Measurements from ENCODE around the gene TUBB4B.
"Not testable (repeated sequence)": the region's sequence is repeated elsewhere in the genome, so short reads cannot be mapped to it uniquely, and the experiment has no call there.

TUBB4B gene

DNA sequence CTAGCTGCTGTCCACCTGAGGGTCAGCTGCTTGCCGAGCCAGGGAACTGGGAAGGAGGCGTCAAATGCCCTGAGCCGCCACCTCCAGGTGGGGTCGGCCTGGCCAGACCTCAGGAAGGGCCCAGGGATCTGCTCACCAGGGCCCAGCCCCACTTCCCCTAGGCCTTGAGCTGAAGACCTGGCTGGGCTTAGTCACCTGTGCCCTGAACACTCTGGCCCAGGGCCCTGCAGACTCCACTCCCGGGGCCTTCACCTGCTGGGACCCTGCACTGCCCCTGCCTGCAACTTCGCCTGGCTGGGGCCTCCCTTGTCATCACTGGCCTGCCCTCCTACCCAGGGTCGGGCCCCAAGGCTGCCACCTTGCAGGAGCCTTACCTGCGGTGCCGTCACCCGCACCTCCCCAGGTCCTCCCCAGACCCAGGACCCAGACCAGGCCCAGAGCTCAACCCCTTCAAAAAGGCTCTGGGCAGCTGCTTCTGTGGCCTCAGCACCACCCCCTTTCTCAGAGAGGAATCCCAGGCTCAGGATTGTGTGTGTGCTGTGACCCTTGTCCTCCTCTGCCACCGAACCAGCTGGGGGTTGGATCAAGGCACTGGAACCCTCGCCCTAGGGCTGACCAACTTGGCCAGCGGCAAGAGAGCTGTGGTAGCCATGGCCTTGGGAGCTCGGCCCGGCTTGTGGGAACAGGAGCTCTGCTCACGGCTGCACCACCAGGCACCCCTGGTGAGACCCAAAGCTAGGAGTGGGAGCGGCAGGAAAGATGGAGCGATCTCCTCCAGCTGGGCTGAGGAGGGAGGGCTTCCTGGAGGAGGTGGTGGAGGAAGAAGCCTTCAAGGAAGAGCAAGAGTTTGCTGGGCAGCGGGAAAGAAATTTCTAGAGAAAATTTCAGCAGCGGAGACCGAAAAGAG lies 12.9 kb downstream of the TUBB4B start:
- no peak for DNase-seq

DNA sequence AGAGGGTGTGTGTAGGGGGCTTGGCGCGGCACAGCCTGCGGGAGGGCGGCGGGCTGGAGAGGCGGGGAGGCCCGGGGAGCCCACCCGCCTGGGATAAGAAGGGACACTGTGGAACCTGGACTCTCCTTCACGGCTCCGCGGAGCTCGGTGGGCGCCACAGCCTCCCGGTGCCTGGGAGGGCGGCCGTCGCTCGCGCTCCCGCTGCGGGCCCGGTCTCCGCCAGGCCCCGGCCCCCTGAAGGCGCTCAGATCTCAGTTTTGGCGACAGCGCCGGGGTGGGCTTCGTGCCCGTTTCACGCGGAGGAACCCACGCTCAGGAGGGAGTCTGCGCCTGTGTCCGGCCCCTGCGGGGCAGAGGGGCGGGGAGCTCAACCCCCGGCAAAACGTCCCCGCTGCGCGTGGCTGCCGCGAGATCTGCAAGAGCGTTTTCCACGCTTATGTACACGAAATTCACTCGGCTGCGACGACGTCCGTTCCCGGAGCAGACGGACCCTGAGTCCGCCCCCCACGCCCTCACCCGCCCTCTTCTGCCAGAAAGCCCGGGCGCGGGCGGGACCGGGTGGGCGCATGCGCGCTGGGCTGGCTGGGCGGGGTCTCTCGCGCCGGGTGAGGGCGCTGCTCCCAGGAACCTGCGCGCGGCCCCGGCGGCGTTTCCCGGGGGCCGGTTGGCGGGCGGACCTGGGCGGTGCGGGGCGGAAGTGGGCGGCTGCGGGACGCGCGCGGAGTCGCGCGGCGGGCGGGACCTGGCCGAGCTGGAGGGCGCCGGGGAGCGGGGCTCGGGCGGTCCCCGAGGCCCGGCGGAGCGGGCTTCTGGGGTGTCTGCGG lies 13.7 kb downstream of the TUBB4B start, which contains the start of gene NELFB:
Gene NELFB (plus strand): TSS at position 704 of the 824 bp plus-strand sequence.
- peak; percentile 69 for DNase-seq

- no peak for DNase-seq
Measured at GRCh38 chr9:137255448-137256114, 14.5 kb downstream of the TUBB4B start.

GRCh38 chr9:137256362-137256761 lies 15.3 kb downstream of the TUBB4B start:
- DNase-seq: no peak

- no peak for DNase-seq
Measured at GRCh38 chr9:137256856-137257255, 15.8 kb downstream of the TUBB4B start.

DNA sequence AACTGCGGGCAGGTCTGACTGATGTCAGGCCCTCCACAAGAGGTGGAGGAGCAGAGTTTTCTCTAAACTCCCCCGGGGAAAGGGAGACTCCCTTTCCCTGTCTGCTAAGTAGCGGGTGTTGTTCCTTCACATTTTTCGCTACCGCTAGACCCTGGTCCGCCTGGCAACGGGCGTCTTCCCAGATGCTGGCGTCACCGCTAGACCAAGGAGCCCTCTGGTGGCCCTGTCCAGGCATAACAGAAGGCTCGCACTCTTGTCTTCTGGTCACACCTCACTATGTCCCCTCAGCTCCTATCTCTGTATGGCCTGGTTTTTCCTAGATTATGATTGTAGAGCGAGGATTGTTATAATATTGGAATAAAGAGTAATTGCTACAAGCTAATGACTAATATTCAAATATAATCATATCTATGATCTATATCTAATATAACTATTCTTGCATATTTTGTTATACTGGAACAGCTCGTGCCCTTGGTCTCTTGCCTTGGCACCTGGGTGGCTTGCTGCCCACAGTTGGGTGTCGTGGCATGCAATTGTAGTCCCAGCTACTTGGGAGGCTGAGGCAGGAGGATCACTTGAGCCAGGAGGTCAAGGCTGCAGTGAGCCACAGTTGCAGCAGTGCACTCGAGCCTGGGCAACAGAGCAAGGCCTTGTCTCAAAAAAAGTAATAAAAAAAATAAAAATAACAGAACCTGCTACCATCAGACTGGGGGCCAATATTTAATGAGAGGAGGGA lies 21.3 kb downstream of the TUBB4B start:
- not testable (repeated sequence) for DNase-seq

DNA sequence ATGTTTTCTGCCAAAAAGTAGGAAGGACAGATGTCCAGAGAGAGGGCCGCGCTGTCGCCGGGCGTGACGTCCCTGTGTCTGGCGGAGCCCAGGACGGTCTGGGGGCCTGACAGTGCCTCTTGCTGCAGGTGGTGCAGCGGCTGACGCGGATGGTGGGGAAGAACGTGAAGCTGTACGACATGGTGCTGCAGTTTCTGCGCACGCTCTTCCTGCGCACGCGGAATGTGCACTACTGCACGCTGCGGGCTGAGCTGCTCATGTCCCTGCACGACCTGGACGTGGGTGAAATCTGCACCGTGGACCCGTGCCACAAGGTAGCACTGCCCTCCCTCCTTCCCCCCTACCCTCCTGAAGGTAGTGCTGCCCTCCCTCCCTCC lies 21.8 kb downstream of the TUBB4B start:
- no peak for DNase-seq

DNA sequence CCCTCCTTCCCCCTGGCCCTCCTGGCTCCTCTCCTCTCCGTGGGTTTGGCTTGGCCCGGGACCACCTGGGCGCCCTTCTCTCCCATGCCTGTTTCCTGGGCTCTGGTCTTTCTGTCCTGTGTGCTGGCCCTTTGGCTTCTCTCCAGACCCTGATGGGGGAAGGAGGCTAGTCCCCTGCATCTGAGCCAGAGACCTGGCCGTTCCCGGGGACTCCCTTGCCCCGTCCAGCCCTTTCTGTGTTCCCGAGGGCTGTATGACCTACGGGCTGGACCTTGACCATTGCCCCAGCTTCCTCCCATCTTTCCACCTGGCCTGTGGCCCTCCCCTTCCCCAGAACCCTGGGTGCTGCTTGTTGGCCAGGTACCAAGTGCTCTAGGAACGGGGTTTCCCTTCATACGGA lies 22.4 kb downstream of the TUBB4B start:
- no peak for DNase-seq

- no peak for DNase-seq
Measured at GRCh38 chr9:137264067-137264466, 23.0 kb downstream of the TUBB4B start.

GRCh38 chr9:137265496-137266161 lies 24.5 kb downstream of the TUBB4B start:
- DNase-seq: no peak

- DNase-seq: no peak
Measured at GRCh38 chr9:137266162-137266527, 25.1 kb downstream of the TUBB4B start.

DNA sequence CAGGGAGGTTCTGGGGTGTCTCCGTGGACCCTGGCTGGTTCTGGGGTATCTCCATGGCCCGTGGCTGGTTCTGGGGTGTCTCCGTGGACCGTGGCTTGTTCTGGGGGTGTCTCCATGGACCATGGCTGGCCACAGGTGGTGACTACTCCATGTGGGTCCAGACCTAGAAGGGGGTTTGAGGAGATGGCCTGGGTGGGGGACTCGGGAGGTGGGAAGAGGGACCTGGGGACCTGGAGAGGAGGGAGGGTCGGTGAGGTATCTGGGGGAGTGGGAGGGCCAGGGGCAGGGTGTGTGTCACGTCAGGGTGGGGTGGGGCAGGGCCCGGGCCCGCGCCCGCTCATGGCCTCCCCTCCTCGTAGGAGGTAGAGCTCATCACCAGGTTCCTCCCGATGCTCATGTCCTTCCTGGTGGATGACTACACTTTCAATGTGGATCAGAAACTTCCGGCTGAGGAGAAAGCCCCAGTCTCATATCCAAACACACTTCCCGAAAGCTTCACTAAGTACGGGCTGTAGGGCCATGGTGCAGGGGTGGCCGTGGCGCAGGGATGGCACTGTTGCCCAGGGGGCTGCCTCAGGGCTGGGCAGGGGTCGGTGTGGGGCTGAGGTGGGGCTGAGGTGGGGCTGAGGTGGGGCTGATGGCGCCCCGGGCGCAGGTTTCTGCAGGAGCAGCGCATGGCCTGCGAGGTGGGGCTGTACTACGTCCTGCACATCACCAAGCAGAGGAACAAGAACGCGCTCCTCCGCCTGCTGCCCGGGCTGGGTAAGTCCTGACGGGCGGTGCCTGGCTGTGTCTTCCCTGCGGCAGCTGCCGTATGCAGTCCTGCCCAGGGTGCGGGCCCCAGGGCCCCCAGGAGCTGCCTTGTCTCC lies 25.7 kb downstream of the TUBB4B start:
- no peak for DNase-seq

- no peak for DNase-seq
Measured at GRCh38 chr9:137267933-137268355, 26.9 kb downstream of the TUBB4B start.

- no peak for DNase-seq
Measured at GRCh38 chr9:137268538-137269201, 27.6 kb downstream of the TUBB4B start.

DNA sequence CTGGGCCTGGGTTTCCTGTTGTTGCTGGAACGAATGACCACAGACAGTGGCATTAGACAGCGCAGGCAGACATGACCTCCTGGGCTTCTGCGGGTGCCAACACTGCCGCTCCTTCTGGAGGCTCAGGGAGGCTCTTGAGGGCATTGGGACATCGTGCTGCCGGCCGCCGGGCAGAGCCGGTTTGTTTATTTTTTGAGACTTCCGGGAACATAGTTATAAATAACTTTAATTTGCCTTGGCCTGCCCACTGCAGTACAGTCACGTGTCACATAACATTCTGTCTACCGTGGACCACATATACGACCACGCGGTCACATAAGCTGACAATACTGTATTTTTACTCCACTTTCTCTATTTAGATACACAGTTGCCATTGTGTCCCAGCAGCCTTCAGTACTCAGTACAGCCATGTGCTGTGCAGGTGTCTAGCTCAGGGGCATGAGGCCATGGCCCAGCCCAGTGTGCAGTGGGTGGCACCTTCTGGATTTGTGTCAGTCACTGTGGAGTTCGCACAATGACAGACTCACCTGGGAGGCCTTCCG lies 28.2 kb downstream of the TUBB4B start:
- DNase-seq: no peak

GRCh38 chr9:137270929-137271695 lies 30.0 kb downstream of the TUBB4B start:
- no peak for DNase-seq

DNA sequence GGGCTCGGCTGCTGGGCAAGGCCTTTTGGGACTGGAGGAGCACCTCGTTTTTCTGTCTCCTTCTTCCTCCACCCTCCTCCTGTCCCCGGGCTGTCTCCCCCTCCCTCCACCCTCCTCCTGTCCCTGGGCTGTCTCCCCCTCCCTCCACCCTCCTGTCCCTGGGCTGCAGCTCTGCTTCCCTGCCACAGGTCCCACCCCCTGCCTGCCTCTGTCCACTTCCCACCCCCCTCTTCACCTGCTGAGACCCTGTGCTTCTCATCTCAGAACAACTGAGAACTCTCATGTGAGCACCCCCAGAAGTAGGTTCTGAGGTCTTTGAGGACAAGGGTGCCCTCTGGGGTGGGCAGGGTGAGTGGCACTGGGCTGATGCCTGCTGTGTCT lies 30.6 kb downstream of the TUBB4B start:
- no peak for DNase-seq

GRCh38 chr9:137272241-137273094 lies 31.4 kb downstream of the TUBB4B start:
- no peak for DNase-seq

Measured in DMS79 treated with DMSO at 0.1 percent for 48 hours (cell line).